GM18502 (cell line): ENCODE data around the gene ETNK1.

Experiments
- ATAC-seq: cut with Tn5 transposase; IDR thresholded peaks from one replicate; pipeline ENCODE4 v1.9.1; 2021; ENCODE audit warnings: mild to moderate bottlenecking; ENCODE audit not compliant: unreplicated experiment, poor library complexity

ETNK1 gene

DNA sequence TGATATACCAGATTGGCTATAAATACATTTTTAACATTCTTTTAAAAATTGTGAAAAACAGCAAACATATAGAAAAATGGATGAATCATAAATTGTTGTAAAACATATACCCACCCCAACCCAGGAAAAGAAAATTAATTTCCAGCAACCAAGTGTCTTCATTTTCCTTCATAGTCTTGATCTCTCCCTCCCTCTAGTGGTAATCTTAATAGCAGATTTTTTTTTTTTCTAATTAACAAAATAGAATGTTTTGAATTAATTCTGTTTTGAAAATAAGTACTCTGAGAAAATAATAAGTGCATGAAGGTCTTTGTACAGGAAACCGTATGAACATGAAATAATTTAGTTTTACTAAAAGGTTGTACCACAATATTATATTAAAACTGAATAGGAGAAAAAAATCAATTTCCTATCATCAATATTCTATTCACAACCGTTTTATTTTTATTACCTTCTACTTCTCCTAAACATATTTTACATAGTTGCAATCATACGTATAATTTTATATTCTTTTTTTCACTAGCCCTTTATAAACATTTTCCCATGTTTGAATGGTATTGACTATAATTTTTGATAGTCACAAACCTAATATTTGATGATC, 7.0 kb downstream of the ETNK1 start:
- no peak for ATAC-seq

DNA sequence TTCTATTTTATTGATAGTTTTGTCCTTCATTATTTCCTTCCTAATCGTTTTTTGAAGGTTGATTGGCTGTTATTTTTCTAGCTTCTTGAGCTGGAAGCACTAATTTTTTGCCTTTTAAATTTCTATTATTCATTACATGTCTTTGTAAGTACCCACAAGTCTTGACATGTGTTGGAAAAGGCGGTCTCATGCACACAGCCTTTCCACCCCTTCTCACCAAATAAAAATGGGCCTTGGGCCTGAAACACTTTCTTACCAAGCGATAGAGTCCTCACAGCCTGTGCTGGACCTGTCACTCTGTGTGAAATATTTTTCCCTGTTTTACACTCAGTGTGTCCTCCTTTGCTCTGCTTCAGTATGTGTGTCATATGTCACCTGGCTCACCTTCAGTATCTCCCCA, 9.9 kb downstream of the ETNK1 start:
- ATAC-seq: no peak

DNA sequence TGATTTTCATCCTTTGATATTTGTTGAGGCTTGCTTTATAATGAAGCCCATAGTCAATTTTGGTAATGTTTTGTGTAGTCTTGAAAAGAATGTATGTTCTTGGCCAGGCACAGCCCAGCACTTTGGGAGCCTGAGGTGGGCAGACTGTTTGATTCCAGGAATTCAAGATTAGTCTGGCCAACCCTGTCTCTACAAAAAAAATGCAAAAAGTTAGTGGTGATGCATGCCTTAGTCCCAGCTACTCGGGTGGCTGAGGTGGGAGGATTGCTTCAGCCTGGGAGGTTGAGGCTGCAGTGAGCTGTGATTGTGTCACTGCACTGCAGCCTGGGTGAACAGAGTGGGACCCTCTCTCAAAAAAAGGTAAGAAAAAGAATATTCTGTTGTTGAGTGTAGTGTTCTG, 10.8 kb downstream of the ETNK1 start:
- ATAC-seq: no peak

DNA sequence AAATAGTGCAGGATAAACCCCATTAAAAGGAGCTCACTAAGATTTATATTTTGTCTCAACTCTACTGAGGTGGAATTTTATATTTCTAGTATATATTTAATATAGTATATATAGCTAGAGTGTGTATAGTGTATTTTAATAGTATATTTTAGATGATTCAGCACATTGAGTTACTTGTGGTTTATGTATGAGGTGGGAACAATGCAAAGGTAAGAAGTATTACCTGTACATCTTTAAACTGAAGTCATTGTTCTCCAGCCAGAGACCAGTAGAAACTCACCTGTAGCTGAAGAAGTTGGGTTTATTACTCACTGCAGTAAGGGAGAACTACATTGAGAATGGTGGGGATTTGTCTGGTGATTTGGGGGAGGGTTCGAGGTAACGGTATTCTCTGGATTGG, 15.9 kb downstream of the ETNK1 start:
- ATAC-seq: no peak

DNA sequence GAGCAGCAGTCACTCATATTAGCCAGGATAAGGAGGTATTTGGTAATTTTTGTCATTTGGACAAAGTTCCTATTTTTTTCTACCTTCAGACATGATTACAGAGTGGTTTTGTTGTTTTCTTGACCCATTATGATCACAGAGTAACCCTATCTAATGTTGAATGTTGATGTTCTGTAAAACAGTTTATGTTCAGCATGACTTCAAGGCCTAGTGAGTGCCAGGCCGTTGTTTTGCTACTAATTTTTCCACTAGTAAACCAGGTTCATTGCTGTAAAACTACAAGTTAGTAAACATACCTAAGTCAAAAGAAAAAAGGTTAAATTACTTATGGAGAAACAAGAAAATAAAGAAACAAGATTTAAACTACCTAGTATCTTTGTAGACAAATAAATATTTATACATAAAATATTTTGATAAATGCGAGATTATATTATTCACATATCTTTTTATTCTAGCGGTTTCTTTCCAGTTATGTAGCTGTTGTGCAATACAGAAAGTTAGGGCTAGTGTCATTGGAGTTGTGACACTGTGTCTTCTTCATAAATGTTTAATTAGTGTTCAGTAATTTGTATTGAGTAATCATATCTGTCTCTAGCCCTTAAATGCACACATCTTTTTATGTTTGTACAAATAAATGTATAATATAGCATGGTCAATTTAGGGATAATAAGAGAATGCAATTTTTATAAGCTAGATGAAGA, 16.5 kb downstream of the ETNK1 start:
- ATAC-seq: no peak

DNA sequence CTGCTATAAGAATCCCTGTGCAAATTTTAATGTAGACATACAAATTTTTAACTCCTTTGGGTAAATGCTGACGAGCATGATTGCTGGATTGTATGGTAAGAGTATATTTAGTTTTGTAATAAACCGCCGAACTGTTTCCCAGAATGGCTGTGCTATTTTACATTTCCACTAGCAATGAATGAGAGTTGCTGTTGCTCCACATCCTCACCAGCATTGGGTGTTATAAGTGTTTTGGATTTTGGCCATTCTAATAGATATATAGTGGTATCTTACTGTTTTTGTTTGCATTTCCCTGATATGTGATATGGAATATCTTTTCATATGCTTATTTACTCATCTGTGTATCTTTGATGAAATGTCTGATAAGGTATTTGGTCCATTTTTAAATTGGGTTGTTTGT, 23.7 kb downstream of the ETNK1 start:
- no peak for ATAC-seq

DNA sequence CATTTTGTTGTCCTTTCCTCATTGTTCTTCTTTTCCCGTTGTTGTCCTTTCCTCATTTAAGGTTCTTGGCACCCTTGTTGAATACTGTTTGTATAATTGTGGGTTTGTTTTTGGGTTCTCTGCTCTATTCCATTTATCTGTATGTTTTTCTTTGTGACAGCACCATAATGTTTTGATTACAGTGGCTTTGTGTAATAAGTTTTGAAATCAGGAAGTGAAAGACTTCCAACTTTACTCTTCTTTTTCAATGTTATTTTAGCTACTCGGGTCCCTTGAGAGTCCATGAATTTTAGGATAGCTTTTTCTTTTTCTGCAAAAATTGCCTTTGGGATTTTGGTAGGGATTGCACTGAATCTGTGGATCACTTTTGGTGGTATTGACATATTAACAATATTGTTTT, 28.1 kb downstream of the ETNK1 start:
- no peak for ATAC-seq

DNA sequence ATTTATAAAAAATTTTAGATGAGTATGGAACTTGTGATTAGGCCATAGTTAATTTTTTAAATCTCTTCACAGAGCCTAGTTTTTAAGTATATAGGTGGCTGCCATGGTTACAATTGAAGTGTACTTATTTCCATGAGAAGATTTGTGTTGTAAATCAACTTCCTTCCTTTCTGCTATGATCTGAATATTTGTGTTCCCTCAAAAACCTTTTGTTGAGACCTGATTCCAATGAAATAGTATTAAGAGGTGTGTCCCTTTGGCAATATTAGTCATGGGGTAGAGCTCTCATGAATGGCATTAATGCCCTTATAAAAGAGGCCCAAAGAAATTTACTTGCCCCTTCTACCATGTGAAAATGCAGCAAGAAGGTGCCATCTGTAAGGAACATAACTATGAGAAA, 28.8 kb downstream of the ETNK1 start:
- no peak for ATAC-seq

DNA sequence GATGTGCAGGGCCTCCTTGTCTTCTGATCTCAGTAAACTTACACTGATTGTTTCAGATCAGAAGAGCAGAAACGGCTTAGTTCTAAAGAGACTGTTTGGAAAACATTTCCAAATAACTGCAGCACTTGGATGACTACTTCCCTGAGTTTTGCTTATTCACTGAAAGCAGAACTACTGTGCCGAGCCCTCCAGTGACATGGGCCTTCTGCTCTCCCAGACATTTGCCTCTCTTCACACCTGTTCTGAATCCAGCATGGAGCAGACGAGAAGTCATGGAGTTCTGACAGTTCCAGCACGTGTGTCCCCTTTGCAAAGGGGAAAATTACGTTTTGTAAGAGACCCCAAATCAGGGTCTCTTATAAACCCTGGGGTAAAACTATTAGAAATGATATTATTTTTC, 31.4 kb downstream of the ETNK1 start:
- ATAC-seq: no peak

DNA sequence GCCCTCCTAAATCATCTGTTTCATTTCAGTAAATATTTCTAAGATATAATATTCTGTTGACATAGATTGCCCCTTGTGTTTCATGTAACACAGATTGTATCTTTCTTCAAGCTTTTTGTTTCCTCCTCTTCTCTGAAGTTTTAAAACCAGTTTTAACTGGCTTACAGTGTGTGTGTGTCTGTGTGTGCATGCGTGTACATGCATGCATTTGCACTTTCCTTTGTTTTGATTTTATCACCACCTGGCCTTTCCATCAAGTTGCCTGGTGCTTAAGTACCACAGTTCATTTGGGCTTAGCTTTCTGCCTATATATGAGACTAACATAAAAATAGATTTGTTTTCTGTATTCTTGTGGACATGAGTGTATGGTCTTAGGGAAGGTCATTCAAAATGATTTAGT, 31.9 kb downstream of the ETNK1 start:
- no peak for ATAC-seq

DNA sequence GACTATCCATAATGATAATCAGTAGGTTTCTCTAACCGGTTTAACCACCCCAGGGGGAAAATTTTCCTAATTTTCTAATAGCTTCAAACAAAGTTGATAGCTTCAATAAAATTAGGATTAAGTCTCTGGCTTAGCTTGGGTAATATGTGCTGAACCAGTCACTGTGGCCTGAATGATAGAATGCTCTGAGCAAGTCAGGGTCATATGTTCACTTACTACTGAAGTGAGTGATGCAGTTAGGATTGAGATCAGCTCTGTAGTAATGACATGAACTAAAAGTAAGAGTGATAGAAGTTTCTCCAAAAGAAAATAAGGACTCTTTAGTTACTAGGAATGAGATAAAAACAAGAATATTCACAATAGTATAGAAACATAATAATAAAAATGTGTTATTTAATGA, 32.6 kb downstream of the ETNK1 start:
- peak; percentile 44 for ATAC-seq

DNA sequence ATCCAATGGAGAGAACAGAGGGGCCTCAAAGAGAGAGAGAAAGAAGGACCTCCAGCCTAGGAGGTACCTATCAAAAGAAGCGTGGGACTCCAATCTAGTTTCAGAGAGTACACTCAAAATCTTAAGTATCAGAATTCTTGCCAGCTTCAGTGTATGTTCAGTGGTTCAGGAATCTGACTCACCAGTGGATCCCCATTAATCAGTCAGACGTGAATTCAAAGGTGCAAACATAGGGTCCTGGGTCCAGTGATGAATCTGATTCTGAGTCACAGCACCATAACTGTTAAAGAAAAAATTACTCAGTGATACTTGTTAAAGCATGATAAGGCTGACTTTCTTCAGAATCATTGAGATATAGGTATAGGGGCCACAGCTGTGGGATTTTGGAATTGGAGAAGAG, 33.2 kb downstream of the ETNK1 start:
- peak; percentile 47 for ATAC-seq

DNA sequence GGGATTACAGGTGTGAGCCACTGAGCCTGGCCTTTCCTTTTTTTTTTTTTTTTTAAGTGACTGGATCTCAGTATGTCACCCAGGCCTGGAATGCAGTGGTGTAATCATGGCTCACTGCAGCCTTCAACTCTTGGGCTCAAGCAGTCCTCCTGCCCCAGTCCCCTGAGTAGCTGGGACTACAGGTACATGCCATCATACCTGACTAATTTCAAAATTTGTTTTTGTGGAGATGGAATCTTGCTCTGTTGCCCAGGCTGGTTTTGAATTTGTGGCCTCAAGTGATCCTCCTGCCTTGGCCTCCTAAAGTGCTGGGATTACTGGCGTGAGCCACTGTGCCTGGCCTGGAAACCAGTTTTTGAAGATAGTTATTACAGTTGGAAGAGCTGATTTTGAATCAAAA, 37.4 kb downstream of the ETNK1 start:
- ATAC-seq: no peak

DNA sequence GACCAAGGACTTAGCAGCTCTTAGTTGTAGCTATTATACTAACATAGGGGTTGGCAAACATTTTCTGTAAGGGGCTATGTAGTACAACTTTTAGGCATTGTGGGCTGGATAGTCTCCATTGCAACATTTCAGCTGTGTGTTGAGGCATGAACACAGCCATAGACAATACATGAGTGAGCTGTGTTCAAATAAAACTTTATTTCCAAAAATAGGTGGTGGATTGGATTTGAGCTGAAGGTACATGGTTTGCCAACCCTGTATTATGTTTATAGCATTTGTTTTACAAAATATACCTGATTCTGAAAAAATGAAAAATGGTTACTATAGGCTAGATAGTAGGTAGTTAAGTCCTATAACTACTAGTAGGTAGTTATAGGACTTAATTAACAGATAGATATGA, 40.5 kb downstream of the ETNK1 start:
- no peak for ATAC-seq

DNA sequence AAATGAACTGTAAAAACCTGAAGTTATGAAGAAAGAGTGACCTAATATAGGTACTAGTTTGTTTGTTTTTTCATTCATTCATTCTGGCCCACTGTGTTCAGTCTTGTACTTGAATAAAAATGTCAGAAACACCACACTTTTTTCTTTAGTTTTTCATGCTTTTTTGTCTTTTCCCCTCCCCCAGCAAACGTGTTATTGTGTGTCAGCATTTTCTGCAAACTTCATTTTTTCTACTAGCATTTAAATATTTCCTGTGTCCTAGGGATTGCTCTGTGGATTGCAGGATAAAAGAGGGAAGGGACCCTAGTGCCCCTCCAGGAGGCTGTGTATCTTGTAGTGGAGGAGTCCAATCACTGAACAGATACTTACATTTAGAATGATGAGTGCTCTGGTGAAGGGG, 42.2 kb downstream of the ETNK1 start:
- no peak for ATAC-seq

DNA sequence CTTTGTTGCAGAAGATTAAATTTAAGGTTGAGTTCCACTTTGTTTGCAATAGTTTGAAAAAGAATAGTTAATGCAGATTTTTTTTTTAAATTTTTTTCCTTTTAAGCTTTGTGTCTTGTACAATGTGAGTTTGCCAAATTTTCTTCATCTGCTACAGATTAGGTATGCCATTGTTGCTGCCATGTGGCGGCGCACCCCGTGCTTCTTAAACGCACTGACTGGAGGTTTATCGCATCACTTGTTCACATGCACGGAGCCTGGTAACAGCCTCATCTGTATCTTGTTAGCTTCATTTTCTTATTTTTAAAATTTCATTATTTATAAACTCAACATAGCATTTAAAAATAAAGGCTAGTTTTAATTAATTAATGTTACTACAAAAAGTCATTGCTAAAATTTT, 43.5 kb downstream of the ETNK1 start:
- ATAC-seq: no peak

DNA sequence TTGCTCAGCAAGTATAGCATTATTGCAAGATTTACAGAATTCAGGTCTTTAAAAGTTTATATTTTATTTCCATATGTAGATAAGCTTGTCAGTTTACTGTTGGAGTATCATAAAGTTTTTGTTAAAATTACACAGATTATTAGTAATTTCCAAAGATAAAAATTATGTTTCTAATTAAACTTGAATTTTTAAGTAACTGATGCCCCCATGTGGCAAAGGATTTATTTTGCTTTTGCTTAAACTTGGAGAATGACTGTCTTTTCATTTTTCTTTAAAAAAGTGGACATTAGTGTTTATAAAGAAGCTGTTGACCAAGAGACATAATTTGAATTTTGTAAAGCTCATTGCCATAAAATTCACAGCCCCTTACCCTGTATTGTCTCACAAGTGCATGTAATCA, 45.8 kb downstream of the ETNK1 start:
- no peak for ATAC-seq

DNA sequence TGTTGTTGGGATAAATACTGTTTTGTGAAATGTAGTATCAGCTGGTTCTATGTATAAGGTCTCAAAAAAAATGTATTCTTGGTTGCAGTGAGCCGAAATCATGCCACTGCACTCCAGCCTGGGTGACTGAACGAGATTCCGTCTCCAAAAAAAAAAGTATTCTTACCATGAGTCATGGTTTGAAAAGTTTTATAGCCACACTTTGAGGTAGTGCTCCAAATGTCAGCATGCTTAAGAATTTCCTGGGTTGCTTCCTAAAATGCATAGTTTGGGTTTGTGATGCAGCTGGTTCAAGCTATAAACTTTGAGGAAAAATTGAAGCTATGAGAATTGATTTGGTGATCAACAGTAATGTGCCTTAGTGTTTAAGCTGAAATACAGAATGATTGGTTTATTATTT, 48.0 kb downstream of the ETNK1 start:
- ATAC-seq: no peak

DNA sequence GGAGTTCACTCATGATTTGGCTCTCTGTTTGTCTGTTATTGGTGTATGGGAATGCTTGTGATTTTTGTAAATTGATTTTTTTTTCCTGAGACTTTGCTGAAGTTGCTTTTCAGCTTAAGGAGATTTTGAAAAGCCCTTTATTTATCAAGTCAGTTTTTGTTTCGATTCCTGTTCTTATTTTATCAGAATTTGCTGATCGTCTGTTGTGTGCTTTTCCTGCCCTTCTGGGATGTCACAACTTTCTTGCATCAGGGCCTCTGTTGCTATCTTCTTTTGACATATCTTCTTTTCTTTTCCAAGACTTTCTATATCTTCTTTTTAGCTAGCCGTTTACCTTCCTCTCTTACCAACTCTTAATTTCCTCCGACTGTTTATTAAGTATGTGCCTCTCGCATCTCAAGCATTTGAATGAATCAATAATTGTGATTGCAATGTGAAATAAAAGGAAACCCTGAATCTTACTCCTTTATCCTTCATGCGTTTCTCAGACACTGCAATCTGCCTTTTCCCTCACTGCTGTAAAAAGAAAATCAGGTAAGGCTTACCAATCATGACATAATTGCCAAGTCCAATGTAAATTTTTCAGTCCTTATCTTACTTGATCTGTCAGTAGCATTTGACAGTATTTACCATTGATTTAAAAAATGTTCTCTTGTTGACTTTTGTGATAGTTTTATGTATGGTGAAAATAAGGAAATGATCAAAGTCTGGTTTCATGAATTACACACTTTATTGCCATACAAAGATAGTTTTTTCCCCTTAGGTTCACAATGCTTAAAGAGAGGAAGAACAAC, 53.0 kb downstream of the ETNK1 start:
- no peak for ATAC-seq

DNA sequence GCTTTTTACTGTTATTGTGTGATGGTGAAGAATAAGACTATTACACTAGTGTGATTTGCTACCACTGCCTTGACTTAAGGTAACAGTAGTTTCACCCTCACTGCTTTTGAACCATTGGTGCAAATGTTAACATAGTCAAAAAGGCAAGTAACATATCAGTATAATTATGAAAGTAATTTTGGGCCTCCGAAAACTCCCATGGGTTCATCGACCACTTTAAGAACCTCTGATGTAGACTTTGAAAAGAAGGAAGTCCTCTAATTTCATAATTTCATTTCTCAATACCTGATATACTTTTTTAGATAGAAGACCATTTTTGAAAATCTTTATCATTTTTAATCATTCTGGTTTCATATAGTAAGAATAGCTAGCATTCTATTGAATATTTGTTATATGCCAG, 57.7 kb downstream of the ETNK1 start:
- ATAC-seq: peak; percentile 42

DNA sequence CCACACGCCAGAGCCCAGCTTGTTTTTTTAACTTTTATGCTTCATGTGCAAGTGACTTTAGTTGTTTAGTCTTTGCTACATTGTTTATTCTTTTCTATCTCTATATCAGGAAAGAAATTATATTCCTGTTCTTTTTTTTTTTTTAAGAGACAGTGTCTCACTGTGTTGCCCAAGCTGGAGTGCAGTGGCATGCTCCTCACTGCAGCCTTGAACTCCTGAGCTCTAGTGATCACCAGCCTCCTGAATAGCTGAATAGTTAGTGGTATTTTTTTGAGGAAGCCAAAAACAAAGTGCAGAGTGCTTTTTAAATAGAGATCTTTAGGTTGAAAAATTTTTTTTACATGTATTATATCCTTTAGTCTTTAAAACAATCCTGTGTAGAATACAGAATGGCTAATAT, 58.2 kb downstream of the ETNK1 start:
- ATAC-seq: no peak
